HUDEP-2 (cell line): ENCODE results near the gene VASN.
"Not testable (repeated sequence)": the region's sequence is repeated elsewhere in the genome, so short reads cannot be mapped to it uniquely, and the experiment has no call there.

Experiments used
- DNase-seq, 76 experiments: peaks; one replicate each; lab custom pipeline; 2025; ENCODE audit not compliant: unreplicated experiment in 76 of 76; lab: John Stamatoyannopoulos, UW

Gene VASN

GRCh38 chr16:4383591-4384444, 12.2 kb downstream of the VASN start:
- DNase-seq, result no peak

GRCh38 chr16:4384509-4384942, 12.9 kb downstream of the VASN start:
- DNase-seq, result no peak

- no peak for DNase-seq
Measured at GRCh38 chr16:4385066-4385788, 13.6 kb downstream of the VASN start.

DNA sequence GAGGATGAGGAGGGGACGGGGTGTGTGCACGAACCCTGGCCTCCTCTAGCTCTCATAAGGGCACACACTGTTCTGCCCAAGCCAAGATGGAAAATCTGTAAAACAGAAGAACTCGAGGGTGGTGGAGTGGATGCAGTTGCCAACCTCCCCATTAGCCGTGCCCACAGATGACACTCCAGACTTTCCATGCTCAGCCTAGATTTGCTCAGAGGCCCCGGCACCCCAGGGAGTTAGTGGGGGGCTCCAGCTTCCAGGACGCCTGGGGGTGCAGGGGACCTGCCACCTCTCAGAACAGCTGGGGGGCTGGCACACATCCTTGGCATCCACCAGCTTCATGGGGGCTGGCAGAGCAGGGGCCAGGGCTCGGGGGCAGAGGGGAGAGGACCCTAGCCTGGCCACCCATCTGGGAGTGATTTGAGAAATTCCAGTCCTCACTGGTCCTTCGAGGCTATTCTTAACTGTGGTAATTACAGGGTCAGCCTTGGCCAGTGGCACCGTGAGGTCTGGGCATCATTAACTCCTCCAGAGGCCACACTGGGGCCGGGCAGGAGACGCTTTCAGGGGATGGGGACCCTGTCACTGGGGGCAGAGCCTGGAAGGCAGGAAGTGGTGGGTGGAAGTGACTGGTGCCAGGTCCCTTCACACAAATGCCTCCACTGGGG, 14.3 kb downstream of the VASN start:
- no peak for DNase-seq

DNA sequence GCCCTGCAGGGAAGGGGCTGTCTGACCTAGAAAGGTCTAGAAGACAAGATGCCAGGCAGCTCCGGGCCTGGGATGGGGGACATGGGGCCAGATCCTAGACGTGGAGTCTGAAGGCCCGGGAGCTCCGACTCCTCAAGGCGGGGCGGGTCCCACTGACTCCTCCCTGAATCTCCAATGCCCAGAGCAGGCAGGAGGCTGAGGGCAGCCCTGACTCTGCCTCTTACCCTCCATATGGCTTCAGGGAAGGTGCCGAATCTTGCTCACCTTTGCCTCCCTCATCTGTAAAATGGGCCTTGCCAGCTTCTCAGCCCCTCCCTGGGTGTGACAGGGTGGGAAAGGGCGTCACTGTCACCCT, 14.8 kb downstream of the VASN start:
- DNase-seq, result no peak

DNA sequence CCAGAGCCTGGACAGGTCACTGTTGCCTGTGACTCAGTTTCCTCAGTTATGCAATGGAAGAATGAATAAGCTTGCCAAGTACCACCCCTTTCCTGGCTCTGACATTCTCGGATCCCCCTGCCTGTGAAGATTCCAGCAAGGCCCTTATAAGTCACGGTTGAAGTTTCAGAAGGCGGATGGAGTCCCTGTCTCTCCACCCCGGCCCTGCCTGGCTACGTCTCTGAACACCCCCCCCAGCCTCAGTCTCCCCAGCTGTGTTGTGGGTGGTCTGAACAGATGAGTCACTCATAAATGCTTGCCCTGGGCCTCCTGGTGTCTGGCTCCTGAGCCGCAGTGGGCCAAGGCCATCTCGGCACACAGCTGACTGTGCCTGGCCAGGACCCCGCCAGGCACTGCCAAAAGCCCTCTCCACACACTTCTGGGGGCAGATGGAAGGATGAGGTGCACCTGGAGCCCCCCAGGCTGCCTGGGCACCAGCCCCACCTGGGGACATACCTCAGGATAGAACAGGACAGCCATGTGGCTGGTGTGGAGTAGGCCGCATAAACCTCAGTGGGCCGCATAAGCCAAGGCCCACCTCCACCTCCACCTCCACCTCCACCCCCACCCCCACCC, 15.4 kb downstream of the VASN start:
- DNase-seq, result no peak

DNA sequence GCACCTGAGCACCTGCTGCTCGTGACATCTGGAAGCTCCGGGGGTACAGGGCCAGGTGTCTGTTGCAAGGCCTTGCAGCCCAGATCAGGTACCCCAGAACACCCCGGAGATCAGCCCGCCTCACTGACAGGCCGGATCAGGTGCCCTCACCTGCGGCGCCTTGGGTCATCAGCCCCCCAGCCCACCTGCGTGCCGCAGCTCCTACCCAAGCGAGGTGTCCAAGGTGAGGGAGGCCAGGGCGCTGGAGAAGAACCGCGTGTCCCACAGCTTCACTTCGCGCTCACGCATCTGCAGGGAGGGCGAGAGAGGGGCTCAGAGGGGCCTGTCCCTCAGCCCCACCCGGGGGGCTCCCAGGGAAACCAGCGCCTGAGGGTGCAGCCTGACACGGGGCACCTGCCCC, 16.1 kb downstream of the VASN start:
- no peak for DNase-seq

DNA sequence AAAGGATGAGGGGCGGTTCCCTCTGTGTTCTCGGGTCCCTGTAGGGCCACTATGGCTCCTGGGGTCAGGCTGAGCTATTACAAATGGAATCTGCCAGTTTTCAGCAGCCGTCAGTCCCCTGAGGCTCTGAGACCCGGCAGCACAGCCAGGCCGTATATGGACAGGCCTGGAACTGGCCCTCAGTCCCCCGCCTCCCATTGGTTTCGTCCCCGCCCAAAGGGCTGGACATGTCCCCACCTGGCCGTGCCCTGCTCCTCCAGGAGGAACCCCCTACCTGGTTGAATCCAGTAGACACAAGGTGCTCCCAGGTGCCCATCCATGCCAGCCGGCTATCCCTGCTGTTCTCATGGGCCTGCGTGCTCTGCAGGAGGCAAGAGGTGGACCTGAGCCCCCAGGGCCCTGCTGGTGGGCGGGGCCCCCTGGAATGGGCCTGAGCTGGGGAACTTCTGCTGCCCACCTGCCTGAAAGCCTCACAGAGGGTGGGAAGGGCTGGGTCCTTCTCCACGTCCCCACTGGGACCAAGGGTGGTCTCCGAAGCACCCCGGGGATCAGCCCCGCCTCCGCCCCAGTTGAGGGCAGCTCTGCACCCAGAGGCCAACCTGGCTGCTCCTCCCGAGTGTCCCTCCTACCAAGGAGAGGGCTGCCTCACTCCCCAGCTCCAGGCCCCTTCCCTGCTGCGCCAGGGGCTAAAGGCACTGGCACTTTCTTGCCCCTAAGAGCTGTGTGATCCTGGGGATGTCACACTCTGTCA, 16.8 kb downstream of the VASN start:
- no peak for DNase-seq

DNA sequence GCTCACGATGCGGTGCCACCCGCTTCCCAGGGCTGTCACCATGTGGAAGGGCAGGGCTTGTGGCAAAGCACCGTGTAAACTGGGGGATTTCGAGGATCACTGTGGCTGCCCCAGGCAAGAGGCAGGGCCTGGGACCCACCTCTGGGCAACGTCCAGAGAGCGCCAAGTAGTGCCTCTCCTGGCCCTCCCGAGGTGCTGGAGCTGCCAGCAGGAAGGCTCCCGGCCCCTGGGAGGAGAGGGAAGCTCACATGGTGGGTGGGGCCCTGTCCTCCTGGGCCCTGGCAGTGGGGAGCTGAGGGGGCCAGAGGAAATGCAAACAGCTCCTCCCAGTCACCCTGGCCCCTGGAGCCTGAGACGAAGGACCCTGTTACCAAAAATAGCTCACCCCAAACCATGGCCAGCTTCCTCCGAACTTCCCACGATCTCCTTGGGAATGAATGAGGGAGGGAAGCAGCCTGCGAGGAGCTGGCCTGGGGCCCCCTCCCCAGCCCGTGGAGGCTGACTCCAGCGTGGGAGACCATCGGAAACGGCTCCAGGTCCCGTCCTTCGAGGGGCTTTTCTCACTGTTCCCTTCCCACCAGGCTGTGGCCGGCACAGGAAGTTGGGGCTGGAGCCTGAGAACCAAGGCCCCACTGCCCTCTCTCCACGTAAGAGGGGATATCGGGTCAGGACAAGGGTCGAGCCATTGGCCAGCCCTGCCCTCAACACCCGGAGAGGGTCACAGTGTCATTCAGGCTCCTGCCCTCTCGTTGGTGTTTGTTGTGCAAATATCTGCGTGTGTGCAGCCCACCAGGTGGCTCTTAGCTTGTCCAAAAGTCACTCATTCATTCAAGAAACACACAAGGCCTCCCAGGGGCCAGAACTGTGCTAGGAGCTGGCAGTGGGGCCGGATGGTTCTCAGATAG, 17.7 kb downstream of the VASN start:
- DNase-seq, result no peak

- DNase-seq, result no peak
Measured at GRCh38 chr16:4390266-4391260, 18.9 kb downstream of the VASN start.

- DNase-seq, result no peak
Measured at GRCh38 chr16:4391631-4392381, 20.2 kb downstream of the VASN start.

DNA sequence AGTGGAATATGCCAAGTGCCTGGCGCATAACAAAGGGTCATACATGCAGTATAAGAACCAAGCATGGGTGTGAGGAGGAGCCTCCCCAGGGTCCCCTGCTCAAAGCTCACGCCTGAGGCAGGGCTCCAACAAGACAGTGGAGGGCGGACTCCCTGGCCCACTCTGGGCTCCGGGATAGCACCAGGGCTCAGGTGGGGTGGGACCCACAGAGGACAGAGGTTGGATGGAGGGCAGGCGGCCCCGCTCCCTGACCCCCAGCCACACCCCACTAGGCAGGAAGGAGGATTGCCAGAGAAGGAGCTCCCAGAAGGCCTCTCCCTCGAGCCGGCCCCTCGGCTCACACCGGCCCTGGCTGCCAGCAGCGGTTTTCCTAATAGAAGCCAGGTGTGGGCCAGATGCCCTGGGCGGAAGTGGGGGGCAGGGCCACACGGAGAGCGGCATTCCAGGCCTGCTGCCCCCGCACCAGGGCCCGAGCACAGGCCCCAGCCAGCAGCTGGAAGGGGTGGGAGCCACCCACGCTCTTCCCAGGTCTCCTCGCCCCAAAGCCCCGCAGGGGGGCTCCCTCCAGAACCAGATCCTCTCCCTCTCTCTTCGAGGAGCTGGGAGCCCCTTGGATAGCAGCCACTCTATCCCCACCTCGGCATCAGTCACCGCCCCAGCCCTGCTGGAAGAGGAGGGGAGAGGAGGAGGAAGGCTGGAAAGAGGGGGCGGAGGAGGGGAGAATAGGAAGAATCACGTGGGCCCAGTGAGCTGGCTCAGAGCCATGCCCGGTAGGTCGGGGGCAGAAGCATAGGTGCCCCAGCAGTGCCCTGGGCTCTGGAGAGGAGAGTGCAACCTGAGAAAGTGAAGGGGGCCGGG, 21.0 kb downstream of the VASN start:
- no peak for DNase-seq

DNA sequence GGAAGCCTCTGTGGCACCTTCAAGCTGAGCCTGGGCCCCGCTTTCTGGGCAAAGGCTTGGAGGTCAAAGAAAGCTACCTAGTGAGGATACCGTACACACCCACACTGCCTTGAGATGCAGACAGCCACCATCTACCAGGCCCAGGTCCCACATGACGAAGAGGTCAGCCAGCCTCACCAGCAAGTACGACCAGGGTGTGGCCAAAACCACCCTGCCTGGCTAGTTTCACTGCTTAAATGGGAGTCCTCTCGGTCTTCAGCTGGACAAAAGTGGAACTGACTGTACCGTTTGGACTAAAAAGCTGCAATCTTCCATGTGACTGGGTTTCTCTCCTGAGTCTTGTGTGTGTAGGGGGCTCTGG, 21.6 kb downstream of the VASN start:
- DNase-seq, result no peak

DNA sequence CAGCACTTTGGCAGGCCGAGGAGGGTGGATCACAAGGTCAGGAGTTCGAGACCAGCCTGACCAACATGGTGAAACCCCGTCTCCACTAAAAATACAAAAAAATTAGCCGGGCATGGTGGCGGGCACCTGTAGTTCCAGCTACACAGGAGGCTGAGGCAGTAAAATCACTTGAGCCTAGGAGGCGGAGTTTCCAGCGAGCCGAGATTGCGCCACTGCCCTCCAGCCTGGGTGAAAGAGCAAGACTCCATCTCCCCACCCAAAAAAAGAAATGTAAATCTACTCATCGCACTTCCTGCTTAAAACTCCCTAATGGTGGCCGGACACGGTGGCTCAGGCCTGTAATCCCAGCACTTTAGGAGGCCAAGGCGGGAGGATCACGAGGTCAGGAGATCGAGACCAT, 22.2 kb downstream of the VASN start:
- DNase-seq, result not testable (repeated sequence)

DNA sequence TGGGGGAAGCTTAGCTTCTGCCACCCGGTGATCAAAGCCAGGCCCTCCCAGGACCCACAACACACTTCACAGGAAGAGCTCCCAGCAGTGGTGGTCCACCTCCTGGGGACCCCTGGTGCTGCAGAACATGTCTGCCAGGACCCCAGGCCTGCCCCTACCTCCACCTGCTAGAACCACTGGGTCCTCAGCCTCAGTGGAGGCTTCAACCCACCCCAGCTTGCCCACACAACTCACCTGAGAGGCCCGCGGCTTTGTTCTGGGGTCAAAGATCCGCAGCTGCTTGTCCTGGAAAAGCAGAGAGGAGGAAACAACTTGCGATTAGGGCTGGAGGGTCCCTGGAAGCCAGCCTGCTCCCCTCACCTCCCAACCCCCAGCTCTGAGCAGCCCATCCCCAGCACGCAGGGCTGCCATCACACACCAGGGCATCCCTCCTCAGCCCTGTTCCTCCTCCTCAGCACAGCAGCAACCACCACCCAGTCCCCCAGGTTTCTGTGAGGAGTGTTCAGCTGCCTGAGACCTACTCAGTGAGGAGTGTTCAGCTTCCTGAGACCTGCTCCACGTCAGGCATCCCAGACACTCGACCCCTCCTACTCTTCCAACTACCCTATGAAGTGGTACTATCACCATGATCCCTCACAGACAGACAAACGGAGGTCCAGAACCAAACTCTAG, 23.5 kb downstream of the VASN start:
- DNase-seq, result no peak

GRCh38 chr16:4399001-4399730, 27.5 kb downstream of the VASN start:
- no peak for DNase-seq
